Calu3 (cell line): Measurements from ENCODE around the gene AEBP2. TPM values are rescaled to one million over a fixed set of nuclear protein-coding genes. Genes with fewer than 3 reads are reported as not detected.

Experiments
- BruUV-seq: library from RNA; stranded (reverse); fragments of 400-500 nt; replicated peaks from 2 replicates; lab custom pipeline; 2021; lab: Mats Ljungman, UMichigan
- CTCF ChIA-PET: fragments of 300-600 bp; sonication (Branson Sonifier 250); formaldehyde crosslinking; loops from one replicate; lab custom pipeline; 2022; ENCODE audit warnings: antibody characterized with exemption; lab: Charles Lee
- DNase-seq: peaks from one replicate; pipeline ENCODE4 v3.0.0; 2022
- H3K27ac Mint-ChIP-seq: one replicate; pipeline ENCODE4 v1.8.0; 2022; ENCODE audit warnings: mixed read lengths; ENCODE audit not compliant: unreplicated experiment
- H3K27me3 Mint-ChIP-seq: one replicate; pipeline ENCODE4 v1.8.0; 2022; ENCODE audit warnings: mixed read lengths; ENCODE audit not compliant: unreplicated experiment
- H3K36me3 Mint-ChIP-seq: one replicate; pipeline ENCODE4 v1.8.0; 2022; ENCODE audit warnings: mild to moderate bottlenecking, moderate library complexity, mixed read lengths; ENCODE audit not compliant: insufficient read depth, unreplicated experiment
- H3K4me1 Mint-ChIP-seq: one replicate; pipeline ENCODE4 v1.8.0; 2022; ENCODE audit warnings: mild to moderate bottlenecking, low read depth, mixed read lengths; ENCODE audit not compliant: unreplicated experiment
- H3K4me3 Mint-ChIP-seq: one replicate; pipeline ENCODE4 v1.8.0; 2022; ENCODE audit warnings: mild to moderate bottlenecking, low read depth, moderate library complexity, mixed read lengths; ENCODE audit not compliant: unreplicated experiment
- H3K9me3 Mint-ChIP-seq: one replicate; pipeline ENCODE4 v1.8.0; 2022; ENCODE audit warnings: low read depth, mixed read lengths; ENCODE audit not compliant: unreplicated experiment
- CTCF ChIP-seq: fragments of 200-600 bp; IDR thresholded peaks from one replicate; pipeline ENCODE4 v1.8.0; 2022; ENCODE audit warnings: antibody characterized with exemption; ENCODE audit not compliant: unreplicated experiment
- intact Hi-C: fragments of 100-400 bp; cut with micrococcal nuclease; formaldehyde crosslinking; loops from one replicate; pipeline ENCODE4 v1.10.0; 2022; ENCODE audit not compliant: unreplicated experiment
- total RNA-seq: library from RNA; stranded (reverse); gene quantifications from 2 replicates; pipeline ENCODE4 v1.2.3, GENCODE V29; 2022

The AEBP2 gene
- total RNA-seq, 1 experiment from 2014 or later, result 53.6 TPM

GRCh38 chr12:19415563-19415962 lies 23.7 kb upstream of the AEBP2 start:
- CTCF ChIA-PET, result no interaction called here
- no peak for TF ChIP-seq CTCF
- no peaks in the 10 kb centered on the region for H3K36me3 Mint-ChIP-seq
- no peak for DNase-seq
- H3K9me3 Mint-ChIP-seq, result no peaks in the 10 kb centered on the region
- intact Hi-C loops, result no loop called here
- no peaks in the 10 kb centered on the region for H3K27me3 Mint-ChIP-seq
- no peak overlapping the region for H3K27ac Mint-ChIP-seq
- no peaks in the 10 kb centered on the region for H3K4me1 Mint-ChIP-seq
- no TSS peak for BruUV-seq
- no peak overlapping the region for H3K4me3 Mint-ChIP-seq

- no TSS peak for BruUV-seq
- DNase-seq, result no peak
- no peak for TF ChIP-seq CTCF
Measured at GRCh38 chr12:19419086-19419485, 20.2 kb upstream of the AEBP2 start.

GRCh38 chr12:19421503-19422282 lies 17.6 kb upstream of the AEBP2 start:
- BruUV-seq, result no TSS peak
- TF ChIP-seq CTCF, result no peak
- no peak overlapping the region for H3K27ac Mint-ChIP-seq
- CTCF ChIA-PET, result no interaction called here
- no peaks in the 10 kb centered on the region for H3K27me3 Mint-ChIP-seq
- no peaks in the 10 kb centered on the region for H3K9me3 Mint-ChIP-seq
- no peak overlapping the region for H3K4me3 Mint-ChIP-seq
- H3K4me1 Mint-ChIP-seq, result no peaks in the 10 kb centered on the region
- intact Hi-C loops, result no loop called here
- no peaks in the 10 kb centered on the region for H3K36me3 Mint-ChIP-seq
- DNase-seq, result no peak

More at GRCh38 chr12:19419086-19419485, 20.2 kb upstream of the AEBP2 start:
- H3K4me3 Mint-ChIP-seq, result no peak overlapping the region
- intact Hi-C loops, result no loop called here
- CTCF ChIA-PET, result no interaction called here
- H3K36me3 Mint-ChIP-seq, result no peaks in the 10 kb centered on the region
- no peaks in the 10 kb centered on the region for H3K27me3 Mint-ChIP-seq
- no peaks in the 10 kb centered on the region for H3K4me1 Mint-ChIP-seq
- no peaks in the 10 kb centered on the region for H3K9me3 Mint-ChIP-seq
- H3K27ac Mint-ChIP-seq, result no peak overlapping the region

GRCh38 chr12:19423166-19423930 lies 15.9 kb upstream of the AEBP2 start:
- Mint-ChIP-seq H3K4me3 (no peak overlapping the region), H3K36me3 (no peaks in the 10 kb centered on the region), H3K4me1 (no peaks in the 10 kb centered on the region), H3K27me3 (no peaks in the 10 kb centered on the region), H3K27ac (no peak overlapping the region), H3K9me3 (no peaks in the 10 kb centered on the region)
- DNase-seq, result no peak
- CTCF ChIA-PET, result interaction anchor here (0.6 kb wide), 1 partner anchor 25 kb away, joined by 4 read pairs; no protein-coding TSS in a partner anchor
- no TSS peak for BruUV-seq
- intact Hi-C loops, result no loop called here
- TF ChIP-seq CTCF, result no peak
